Subcutaneous abdominal adipose tissue (tissue), 5 donors: ENCODE measurements around the gene ZNF562.
"Not testable (repeated sequence)": the region's sequence is repeated elsewhere in the genome, so short reads cannot be mapped to it uniquely, and the experiment has no call there.

Experiments
- H3K27ac ChIP-seq: one replicate; pipeline ENCODE4 v1.7.0; 2013; ENCODE audit warnings: low read depth, mild to moderate bottlenecking, inconsistent platforms, low read length, moderate library complexity
- H3K27me3 ChIP-seq, 5 donors: one replicate each; pipeline ENCODE4 v1.7.0; 2013; ENCODE audit warnings: low read length in 5 of 5, inconsistent platforms in 1 of 5; ENCODE audit not compliant: control insufficient read depth in 5 of 5, insufficient read depth in 4 of 5
- H3K36me3 ChIP-seq, 5 donors: one replicate each; pipeline ENCODE4 v1.7.0; 2013; ENCODE audit warnings: low read length in 5 of 5; ENCODE audit not compliant: control insufficient read depth in 5 of 5, insufficient read depth in 5 of 5
- H3K4me1 ChIP-seq, 5 donors: one replicate each; pipeline ENCODE4 v1.7.0; 2013; ENCODE audit warnings: low read length in 5 of 5, mild to moderate bottlenecking in 3 of 5, moderate library complexity in 1 of 5; ENCODE audit not compliant: control insufficient read depth in 5 of 5, insufficient read depth in 5 of 5
- H3K4me3 ChIP-seq, 5 donors: one replicate each; pipeline ENCODE4 v1.7.0; 2013; ENCODE audit warnings: low read length in 5 of 5, low read depth in 1 of 5
- H3K9ac ChIP-seq, 5 donors: one replicate each; pipeline ENCODE4 v1.7.0; 2013; ENCODE audit warnings: low read length in 5 of 5, mild to moderate bottlenecking in 4 of 5, moderate library complexity in 3 of 5
- H3K9me3 ChIP-seq, 5 donors: one replicate each; pipeline ENCODE4 v1.7.0; 2013; ENCODE audit warnings: low read length in 5 of 5; ENCODE audit not compliant: control insufficient read depth in 5 of 5
- donor health status: healthy.
- donor health status: healthy.
- donor health status: healthy.
- donor health status: healthy.
- donor health status: healthy.

The ZNF562 gene

DNA sequence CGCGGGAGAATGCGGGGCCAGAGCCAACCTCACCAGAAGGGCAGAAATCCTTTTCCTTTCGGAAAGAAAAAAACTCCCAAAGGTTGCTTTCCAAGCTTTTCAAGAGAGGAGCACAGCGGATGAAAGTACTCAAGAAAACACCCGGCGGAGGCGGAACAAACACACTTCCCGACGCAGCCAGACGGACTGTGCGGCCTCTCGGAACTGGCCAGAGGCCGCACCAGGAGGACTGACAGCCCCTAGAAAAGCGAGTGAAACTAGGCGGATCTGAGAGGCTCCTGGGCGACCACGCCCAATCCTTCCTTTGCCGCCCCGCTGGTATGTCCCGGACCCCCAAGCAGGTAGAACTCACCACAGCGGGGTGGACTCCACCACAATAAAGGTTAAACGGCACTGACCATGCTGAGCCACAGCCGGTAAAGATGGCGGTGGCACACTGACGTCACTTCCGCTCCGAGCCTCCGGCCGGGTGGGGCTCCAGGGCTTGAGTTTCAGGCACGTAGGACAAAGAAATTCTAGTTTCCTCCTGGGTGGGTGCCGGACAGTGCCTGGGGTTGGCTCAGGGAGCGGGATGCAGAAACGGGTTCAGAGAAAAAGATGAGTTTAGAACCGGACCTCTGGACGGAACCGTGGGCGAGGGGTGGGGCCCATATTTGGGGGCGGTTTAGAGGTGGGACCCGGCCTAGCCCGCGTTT, at the start of gene ZNF562:
Gene ZNF562 (minus strand): TSS at position 438 of the 695 bp plus-strand sequence. CDS start 14,356 bp downstream, outside the sequence.
- H3K36me3 ChIP-seq: peaks cover 2 to 10% (median 7%) of the 10 kb centered on the region in 5 donors
- H3K27me3 ChIP-seq: no peaks in the 10 kb centered on the region
- H3K4me3 ChIP-seq: peak within 1 kb of the TSS; percentile 75 to 94 (median 91)
- peaks cover 0 to 23% (median 10%) of the 10 kb centered on the region in 5 donors for H3K9me3 ChIP-seq
- peak within 1 kb of the TSS; percentile 91 for H3K27ac ChIP-seq
- H3K4me1 ChIP-seq: peaks cover 0 to 10% (median 4%) of the 10 kb centered on the region in 5 donors
- H3K9ac ChIP-seq: peak within 1 kb of the TSS; percentile 84 to 94 (median 91)

DNA sequence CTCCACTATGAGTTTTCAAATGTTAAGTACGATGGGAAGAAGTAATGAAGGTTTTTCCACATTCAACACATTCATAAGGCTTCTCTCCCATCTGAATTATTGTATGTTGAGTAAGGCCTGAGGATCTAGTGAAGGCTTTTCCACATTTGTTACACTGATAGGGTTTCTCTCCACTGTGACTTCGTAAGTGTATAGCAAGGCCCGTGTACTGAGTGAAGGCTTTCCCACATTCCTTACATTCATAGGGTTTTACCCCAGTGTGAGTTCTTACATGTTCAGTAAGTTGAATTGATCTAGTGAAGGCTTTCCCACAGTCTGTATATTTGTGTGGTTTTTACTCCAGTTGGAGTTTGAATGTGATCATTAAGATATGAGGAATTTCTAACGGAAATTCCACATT, 49.3 kb upstream of the ZNF562 start:
- Histone ChIP-seq H3K4me3 (no peak overlapping the region), H3K4me1 (peaks cover 0 to 2% (median 0%) of the 10 kb centered on the region in 5 donors), H3K9me3 (peaks cover 5 to 34% (median 18%) of the 10 kb centered on the region in 5 donors), H3K27me3 (no peaks in the 10 kb centered on the region), H3K9ac (no peak overlapping the region), H3K36me3 (no peaks in the 10 kb centered on the region), H3K27ac (no peak overlapping the region)

DNA sequence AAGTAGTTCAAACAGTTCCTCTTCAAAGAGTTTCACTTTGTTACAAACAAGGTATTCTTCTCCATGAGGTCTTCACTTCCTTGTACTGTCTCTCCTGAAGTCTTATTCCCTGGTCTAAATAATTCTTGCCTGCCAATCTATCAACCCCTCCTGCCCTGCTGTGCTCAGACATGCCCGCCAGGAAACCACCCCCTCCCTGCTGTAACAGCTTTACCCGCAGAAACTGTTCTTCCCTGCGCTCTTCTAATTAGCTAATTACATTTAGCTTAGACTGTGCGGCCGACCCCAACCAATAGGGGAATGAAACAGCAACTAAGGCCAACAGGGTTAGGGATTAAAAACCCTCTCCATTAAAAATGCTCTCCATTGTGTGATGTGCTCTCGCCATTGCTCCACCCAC, 47.0 kb upstream of the ZNF562 start:
- Histone ChIP-seq H3K4me3 (no peak overlapping the region), H3K27ac (no peak overlapping the region), H3K27me3 (no peaks in the 10 kb centered on the region), H3K4me1 (peaks cover 0 to 2% (median 0%) of the 10 kb centered on the region in 5 donors), H3K9me3 (peaks cover 5 to 28% (median 18%) of the 10 kb centered on the region in 5 donors), H3K9ac (no peak overlapping the region), H3K36me3 (no peaks in the 10 kb centered on the region)

DNA sequence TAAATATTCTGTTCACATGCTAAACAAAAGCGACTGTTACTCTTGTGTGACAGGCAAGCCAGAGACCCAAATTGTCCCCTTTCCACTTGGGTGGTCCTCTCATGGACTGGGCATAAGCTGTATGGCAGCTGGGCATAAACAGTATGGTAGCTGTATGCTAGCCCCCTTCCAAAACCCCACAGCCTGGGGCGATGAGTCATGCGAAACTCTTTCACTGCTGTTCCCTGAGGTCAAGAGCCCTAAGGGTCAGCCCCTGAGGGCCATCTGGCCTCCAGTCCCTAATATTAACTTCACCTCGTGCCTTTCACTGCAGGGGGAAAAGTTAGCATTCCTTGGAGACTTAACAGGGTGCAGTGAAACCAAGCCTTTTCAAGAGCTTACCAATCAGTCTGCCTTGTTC, 45.6 kb upstream of the ZNF562 start:
- no peaks in the 10 kb centered on the region for H3K27me3 ChIP-seq
- peaks cover 0 to 2% (median 0%) of the 10 kb centered on the region in 5 donors for H3K4me1 ChIP-seq
- H3K9ac ChIP-seq: no peak overlapping the region
- no peaks in the 10 kb centered on the region for H3K36me3 ChIP-seq
- no peak overlapping the region for H3K4me3 ChIP-seq
- H3K9me3 ChIP-seq: peaks cover 5 to 24% (median 15%) of the 10 kb centered on the region in 5 donors
- H3K27ac ChIP-seq: no peak overlapping the region

DNA sequence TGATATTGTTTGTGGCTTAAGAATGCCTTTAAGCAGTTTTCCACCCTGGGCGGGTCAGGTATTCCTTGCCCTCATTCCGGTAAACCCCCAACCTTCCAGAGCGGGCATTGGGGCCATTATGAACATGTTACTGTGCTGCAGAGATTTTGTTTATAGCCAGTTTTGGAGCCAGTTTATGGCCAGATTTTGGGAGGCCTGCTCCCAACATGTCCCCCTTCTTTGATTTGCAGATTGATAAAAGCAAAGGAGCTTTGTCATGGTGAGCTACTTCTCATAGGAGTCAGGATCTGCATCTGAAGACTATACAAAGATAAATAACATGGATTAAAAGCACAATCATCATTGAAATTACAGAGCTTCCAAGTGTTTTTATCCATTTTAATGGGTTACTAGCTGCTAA, 36.9 kb upstream of the ZNF562 start:
- no peak overlapping the region for H3K4me3 ChIP-seq
- peaks cover 0 to 6% (median 0%) of the 10 kb centered on the region in 5 donors for H3K4me1 ChIP-seq
- no peak overlapping the region for H3K27ac ChIP-seq
- no peaks in the 10 kb centered on the region for H3K27me3 ChIP-seq
- no peak overlapping the region for H3K9ac ChIP-seq
- H3K36me3 ChIP-seq: no peaks in the 10 kb centered on the region
- peaks cover 8 to 22% (median 17%) of the 10 kb centered on the region in 5 donors for H3K9me3 ChIP-seq

DNA sequence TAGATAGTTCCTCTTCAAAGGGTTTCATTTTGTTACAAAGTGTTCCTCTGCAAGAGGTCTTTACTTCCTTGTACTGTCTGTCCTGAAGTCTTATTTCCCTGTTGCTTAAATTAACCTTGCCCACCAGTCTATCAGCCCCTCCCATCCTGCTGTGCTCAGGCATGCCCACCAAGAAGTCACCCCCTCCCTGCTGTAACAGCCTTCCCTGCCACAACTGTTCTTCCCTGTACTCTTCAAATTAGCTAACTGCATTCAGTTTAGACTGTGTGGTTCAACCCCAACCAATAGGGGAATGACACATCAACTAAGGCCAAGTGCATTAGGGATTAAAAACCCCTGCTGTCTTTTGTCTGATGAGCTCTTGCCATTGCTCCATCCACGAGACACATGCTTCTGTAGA, 34.4 kb upstream of the ZNF562 start:
- peaks cover 0 to 6% (median 0%) of the 10 kb centered on the region in 5 donors for H3K4me1 ChIP-seq
- no peaks in the 10 kb centered on the region for H3K36me3 ChIP-seq
- H3K9ac ChIP-seq: no peak overlapping the region
- H3K27me3 ChIP-seq: no peaks in the 10 kb centered on the region
- peaks cover 8 to 22% (median 17%) of the 10 kb centered on the region in 5 donors for H3K9me3 ChIP-seq
- peak overlapping the region in 2 of 5 donors; percentile 13 to 40 for H3K4me3 ChIP-seq
- no peak overlapping the region for H3K27ac ChIP-seq

DNA sequence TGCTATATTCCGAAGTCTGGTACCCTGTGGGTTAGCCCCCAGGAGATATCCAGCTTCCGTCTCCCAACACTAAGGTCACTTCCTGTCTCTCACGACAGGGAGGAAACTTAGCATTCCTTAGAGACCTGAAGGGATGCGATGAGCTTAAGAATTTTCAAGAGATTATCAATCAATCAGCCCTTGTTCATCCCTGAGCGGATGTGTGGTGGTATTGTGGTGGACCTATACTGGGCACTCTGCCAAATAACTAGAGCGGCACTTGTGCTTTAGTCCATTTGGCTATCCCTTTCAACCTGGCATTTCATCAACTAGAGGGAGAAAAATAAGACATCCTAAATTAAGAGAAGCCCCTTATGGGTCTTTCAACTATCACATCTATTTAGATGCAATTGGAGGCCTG, 30.9 kb upstream of the ZNF562 start:
- Histone ChIP-seq H3K36me3 (no peaks in the 10 kb centered on the region), H3K9ac (no peak overlapping the region), H3K27me3 (no peaks in the 10 kb centered on the region), H3K9me3 (peaks cover under 1 to 7% (median 3%) of the 10 kb centered on the region in 5 donors), H3K27ac (no peak overlapping the region), H3K4me3 (no peak overlapping the region), H3K4me1 (peaks cover 0 to 6% (median 0%) of the 10 kb centered on the region in 5 donors)

DNA sequence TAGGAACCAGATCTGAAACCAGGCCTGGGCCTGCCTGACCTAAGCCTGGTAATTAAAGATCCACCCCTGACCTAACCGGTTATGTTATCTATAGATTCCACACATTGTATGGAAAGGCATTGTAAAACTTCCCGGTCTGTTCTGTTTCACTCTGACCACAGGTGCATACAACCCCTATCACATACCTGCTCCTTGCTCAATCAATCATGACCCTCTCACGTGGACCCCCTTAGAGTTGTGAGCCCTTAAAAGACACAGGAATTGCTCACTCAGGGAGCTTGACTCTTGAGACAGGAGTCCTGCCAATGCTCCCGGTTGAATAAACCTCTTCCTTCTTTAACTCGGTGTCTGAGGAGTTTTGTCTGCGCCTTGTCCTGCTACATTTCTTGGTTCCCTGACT, 27.3 kb upstream of the ZNF562 start:
- no peaks in the 10 kb centered on the region for H3K4me1 ChIP-seq
- no peaks in the 10 kb centered on the region for H3K36me3 ChIP-seq
- no peak overlapping the region for H3K4me3 ChIP-seq
- no peaks in the 10 kb centered on the region for H3K27me3 ChIP-seq
- no peak overlapping the region for H3K9ac ChIP-seq
- no peak overlapping the region for H3K27ac ChIP-seq
- H3K9me3 ChIP-seq: no peaks in the 10 kb centered on the region

DNA sequence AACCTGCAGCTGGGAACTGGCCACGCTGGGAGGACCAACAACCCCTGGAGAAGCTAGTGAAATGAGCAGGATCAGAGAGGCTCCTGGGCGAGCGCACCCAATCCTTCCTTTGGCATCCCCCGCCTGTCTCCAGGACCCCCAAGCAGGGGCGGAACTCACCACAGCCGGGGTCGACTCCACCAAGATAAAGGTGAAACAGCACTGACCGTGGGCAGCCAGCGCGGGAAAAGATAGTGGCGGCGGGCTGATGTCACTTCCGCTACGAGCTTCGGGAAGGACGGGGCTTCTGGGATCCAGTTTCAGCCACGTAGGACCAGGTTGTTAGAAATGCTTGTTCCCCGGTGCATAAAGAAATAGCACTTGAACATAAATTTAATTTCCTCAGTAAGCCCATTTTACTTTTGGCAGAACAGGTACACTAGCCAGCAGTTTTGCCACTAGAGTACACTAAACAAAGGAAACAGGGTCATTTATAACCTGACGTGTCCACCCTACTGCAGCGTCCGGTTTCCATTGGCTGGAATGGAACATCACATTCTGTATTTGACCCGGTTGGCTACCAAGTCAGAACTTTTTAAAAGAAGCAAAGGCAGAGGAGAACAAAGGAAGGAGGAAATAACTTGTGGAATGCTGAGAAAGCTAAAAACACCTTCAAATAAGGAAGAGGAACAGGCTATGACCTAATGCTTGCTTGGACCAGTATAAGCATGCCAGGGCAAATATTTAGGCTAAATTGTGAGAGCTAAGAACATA, 25.5 kb upstream of the ZNF562 start:
- Histone ChIP-seq H3K27me3 (no peaks in the 10 kb centered on the region), H3K27ac (no peak overlapping the region), H3K9me3 (peaks cover 0 to 2% (median 0%) of the 10 kb centered on the region in 5 donors), H3K4me1 (no peaks in the 10 kb centered on the region), H3K4me3 (no peak overlapping the region), H3K9ac (no peak overlapping the region), H3K36me3 (no peaks in the 10 kb centered on the region)

DNA sequence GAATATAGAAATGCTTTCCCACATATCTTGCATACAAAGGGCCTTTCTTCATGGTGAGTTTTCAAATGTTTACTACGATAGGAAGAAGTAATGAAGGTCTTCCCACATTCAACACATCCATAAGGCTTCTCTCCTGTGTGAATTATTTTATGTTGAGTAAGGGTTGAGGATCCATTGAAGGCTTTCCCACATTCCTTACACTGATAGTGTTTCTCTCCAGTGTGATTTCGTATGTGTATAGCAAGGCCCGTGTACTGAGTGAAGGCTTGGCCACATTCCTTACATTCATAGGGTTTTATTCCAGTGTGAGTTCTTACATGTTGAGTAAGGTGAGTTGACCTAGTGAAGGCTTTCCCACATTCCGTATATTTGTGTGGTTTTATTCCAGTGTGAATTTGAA, 15.4 kb upstream of the ZNF562 start:
- H3K9ac ChIP-seq, H3K36me3 ChIP-seq, H3K4me3 ChIP-seq, H3K27me3 ChIP-seq, H3K27ac ChIP-seq, H3K4me1 ChIP-seq: not testable (repeated sequence)
- H3K9me3 ChIP-seq: peaks cover 3 to 28% (median 25%) of the 10 kb centered on the region in 5 donors
